Neural progenitor cell (in vitro differentiated cells): ENCODE measurements around the gene NAA11.

Source experiments
- CTCF ChIP-seq: fragments of 200-600 bp; sonication (generic); IDR thresholded peaks from 2 replicates; pipeline ENCODE4 v1.5.1; 2017; ENCODE audit warnings: antibody characterized with exemption, mild to moderate bottlenecking
- EZH2 ChIP-seq: fragments of 200-600 bp; sonication (generic); IDR thresholded peaks from 2 replicates; pipeline ENCODE4 v1.6.1; 2017; ENCODE audit warnings: antibody characterized with exemption, mild to moderate bottlenecking, moderate library complexity
- EZH2phosphoT487 ChIP-seq: fragments of 200-600 bp; sonication (generic); IDR thresholded peaks from 2 replicates; pipeline ENCODE4 v1.6.1; 2017; ENCODE audit warnings: antibody characterized with exemption

DNA sequence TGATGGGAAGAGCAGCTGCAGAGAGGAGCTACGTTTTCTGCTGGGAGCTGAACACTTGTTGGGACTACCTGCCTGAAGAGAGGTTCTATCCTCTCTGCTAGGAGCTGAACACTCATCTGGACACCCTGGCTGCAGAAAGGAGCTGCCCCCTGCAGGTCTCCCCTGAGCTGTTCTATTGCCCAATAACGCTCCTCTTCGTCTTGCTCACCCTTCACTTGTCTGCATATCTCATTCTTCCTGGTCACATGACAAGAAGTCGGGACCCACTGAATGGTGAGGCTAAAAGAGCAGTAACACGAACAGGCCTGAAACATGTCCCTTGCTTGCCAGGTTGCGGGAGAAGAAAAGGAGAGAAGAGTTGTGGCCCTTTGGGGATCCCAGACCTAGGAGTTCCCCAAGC lies 27.8 kb downstream of the NAA11 start:
- TF ChIP-seq CTCF (no peak), EZH2 (no peak), EZH2phosphoT487 (no peak)
